H1 (cell line): ENCODE results near the gene IL19. TPM values are rescaled to one million over a fixed set of nuclear protein-coding genes. Genes with fewer than 3 reads are reported as not detected.

Source experiments
- CTCF ChIA-PET: fragments of 300-600 bp; sonication (Branson Sonifier 250); formaldehyde crosslinking; loops from one replicate; lab custom pipeline; 2021; ENCODE audit not compliant: partially characterized antibody; lab: Charles Lee
- POLR2A ChIA-PET: fragments of 300-600 bp; sonication (Branson Sonifier 250); formaldehyde crosslinking; loops from one replicate; lab custom pipeline; 2021; ENCODE audit warnings: inconsistent platforms; ENCODE audit not compliant: partially characterized antibody; lab: Charles Lee
- DNase-seq, 2 experiments: peaks; one replicate each; pipeline versions ENCODE4 v3.0.0 to v3.0.0-alpha.2; 2010 to 2022; ENCODE audit warnings: low spot score in 2 of 2, low read depth in 1 of 2, mixed read lengths in 1 of 2
- FAIRE-seq: peaks from 2 replicates; lab custom pipeline; 2011; peaks lifted over from hg19 to GRCh38; lab: Jason Lieb, UNC
- H2AFZ ChIP-seq: 2 replicates; pipeline ENCODE4 v1.8.1; 2012; ENCODE audit warnings: low read length, inconsistent platforms
- H2AK5ac ChIP-seq: 2 replicates; pipeline ENCODE4 v1.6.1; 2013; ENCODE audit warnings: low read depth, low read length
- H2BK120ac ChIP-seq: replicated peaks from 2 replicates; pipeline ENCODE3; 2013; ENCODE audit warnings: low read depth, low read length, inconsistent platforms
- H2BK12ac ChIP-seq: 2 replicates; pipeline ENCODE4 v1.6.1; 2013; ENCODE audit warnings: low read depth, low read length
- H2BK15ac ChIP-seq: 2 replicates; pipeline ENCODE4 v1.6.1; 2013; ENCODE audit warnings: low read length
- H2BK20ac ChIP-seq: 2 replicates; pipeline ENCODE4 v1.6.1; 2013; ENCODE audit warnings: low read length
- H2BK5ac ChIP-seq: 2 replicates; pipeline ENCODE4 v1.6.1; 2013; ENCODE audit warnings: low read depth, low read length
- H3K14ac ChIP-seq: 2 replicates; pipeline ENCODE4 v1.6.1; 2013; ENCODE audit warnings: inconsistent platforms; ENCODE audit not compliant: insufficient read length
- H3K18ac ChIP-seq: 2 replicates; pipeline ENCODE4 v1.6.1; 2013; ENCODE audit warnings: low read length; ENCODE audit errors: extremely low read depth
- H3K23ac ChIP-seq: 2 replicates; pipeline ENCODE4 v1.6.1; 2013; ENCODE audit warnings: inconsistent platforms; ENCODE audit not compliant: insufficient read length
- H3K23me2 ChIP-seq: 2 replicates; pipeline ENCODE4 v1.6.1; 2013; ENCODE audit warnings: low read depth, low read length
- H3K27ac ChIP-seq: 2 replicates; pipeline ENCODE4 v1.6.1; 2011; ENCODE audit warnings: low read depth, low read length, inconsistent platforms
- H3K27me3 ChIP-seq, 4 experiments: replicated peaks in 1 of 4; 1 replicate in 1 of 4; 2 replicates in 3 of 4; pipeline versions ENCODE4 v1.6.1 to v1.8.1; 2011 to 2013; ENCODE audit warnings: low read length in 3 of 4, mild to moderate bottlenecking in 3 of 4, inconsistent platforms in 2 of 4, mixed read lengths in 2 of 4, moderate library complexity in 1 of 4; ENCODE audit not compliant: control insufficient read depth in 3 of 4, insufficient read depth in 3 of 4; ENCODE audit errors: extremely low read depth in 1 of 4
- H3K36me3 ChIP-seq, 4 experiments: 2 replicates each; pipeline versions ENCODE4 v1.6.1 to v1.8.1; 2011 to 2013; ENCODE audit warnings: mild to moderate bottlenecking in 4 of 4, low read length in 3 of 4, moderate library complexity in 2 of 4, control low read depth in 1 of 4, inconsistent platforms in 1 of 4; ENCODE audit not compliant: insufficient read depth in 4 of 4, control insufficient read depth in 2 of 4
- H3K4ac ChIP-seq: replicated peaks from 2 replicates; pipeline ENCODE3; 2013; ENCODE audit warnings: low read length, low read depth, mixed read lengths, inconsistent platforms; ENCODE audit not compliant: insufficient read length
- H3K4me1 ChIP-seq, 4 experiments: replicated peaks in 1 of 4; 1 replicate in 1 of 4; 2 replicates in 3 of 4; pipeline versions ENCODE4 v1.6.1 to v1.8.1; 2011 to 2013; ENCODE audit warnings: low read length in 3 of 4, inconsistent platforms in 2 of 4, mixed read lengths in 1 of 4; ENCODE audit not compliant: insufficient read depth in 4 of 4, control insufficient read depth in 3 of 4
- H3K4me2 ChIP-seq, 2 experiments: 2 replicates each; pipeline versions ENCODE4 v1.6.1 to v1.8.1; 2011 to 2013; ENCODE audit warnings: low read depth in 2 of 2, low read length in 2 of 2, control low read depth in 1 of 2, inconsistent platforms in 1 of 2, mild to moderate bottlenecking in 1 of 2; ENCODE audit not compliant: insufficient read depth in 1 of 2
- H3K4me3 ChIP-seq, 4 experiments: fragments of 200-600, 300-600 bp in 1 of 4; sonication (generic), shearing (Covaris generic), sonication (Bioruptor Twin) in 1 of 4; 2 replicates each; pipeline versions ENCODE4 v1.5.1 to v1.8.1; 2011 to 2016; ENCODE audit warnings: low read length in 4 of 4, low read depth in 3 of 4, control low read depth in 2 of 4, inconsistent platforms in 2 of 4, mild to moderate bottlenecking in 2 of 4, mixed read lengths in 1 of 4, moderate library complexity in 1 of 4; ENCODE audit not compliant: insufficient read depth in 2 of 4; ENCODE audit errors: extremely low read depth in 1 of 4
- H3K56ac ChIP-seq: replicated peaks from 2 replicates; pipeline ENCODE3; 2013; ENCODE audit warnings: low read depth, mild to moderate bottlenecking, mixed read lengths, low read length, inconsistent platforms; ENCODE audit not compliant: insufficient read length
- H3K79me1 ChIP-seq: 2 replicates; pipeline ENCODE4 v1.6.1; 2013; ENCODE audit warnings: low read depth, low read length, control low read depth
- H3K79me2 ChIP-seq, 2 experiments: 2 replicates each; pipeline versions ENCODE4 v1.6.1 to v1.8.1; 2012 to 2013; ENCODE audit warnings: low read length in 2 of 2, mild to moderate bottlenecking in 2 of 2, inconsistent platforms in 1 of 2; ENCODE audit not compliant: insufficient read depth in 2 of 2, control insufficient read depth in 1 of 2
- H3K9ac ChIP-seq, 4 experiments: replicated peaks in 1 of 4; 1 replicate in 1 of 4; 2 replicates in 3 of 4; pipeline versions ENCODE4 v1.6.1 to v1.8.1; 2011 to 2013; ENCODE audit warnings: low read depth in 3 of 4, low read length in 3 of 4, control low read depth in 2 of 4, mild to moderate bottlenecking in 2 of 4, moderate library complexity in 2 of 4, inconsistent platforms in 1 of 4; ENCODE audit errors: extremely low read depth in 1 of 4
- H3K9me3 ChIP-seq, 2 experiments: 2 replicates each; pipeline versions ENCODE4 v1.6.1 to v1.8.1; 2012 to 2013; ENCODE audit warnings: mild to moderate bottlenecking in 2 of 2, moderate library complexity in 2 of 2, control low read depth in 1 of 2, inconsistent platforms in 1 of 2, low read depth in 1 of 2, low read length in 1 of 2, mixed read lengths in 1 of 2; ENCODE audit not compliant: insufficient read depth in 2 of 2
- H4K20me1 ChIP-seq, 2 experiments: replicated peaks in 1 of 2; 2 replicates each; pipeline versions ENCODE3 to v1.8.1; 2011 to 2013; ENCODE audit warnings: inconsistent platforms in 2 of 2, low read length in 2 of 2, mild to moderate bottlenecking in 1 of 2; ENCODE audit not compliant: insufficient read depth in 2 of 2, control insufficient read depth in 1 of 2
- H4K5ac ChIP-seq: 2 replicates; pipeline ENCODE4 v1.6.1; 2013; ENCODE audit warnings: low read length, low read depth, mixed read lengths, inconsistent platforms; ENCODE audit not compliant: insufficient read length
- H4K8ac ChIP-seq: 2 replicates; pipeline ENCODE4 v1.8.0; 2013; ENCODE audit warnings: mild to moderate bottlenecking, moderate library complexity, low read length, inconsistent platforms; ENCODE audit not compliant: insufficient read depth; ENCODE audit errors: extremely low read depth
- H4K91ac ChIP-seq: replicated peaks from 2 replicates; pipeline ENCODE3; 2013; ENCODE audit warnings: low read length, mixed read lengths, inconsistent platforms; ENCODE audit not compliant: insufficient read length
- BRCA1 ChIP-seq: IDR thresholded peaks from 2 replicates; pipeline ENCODE4 v1.6.1; 2012; ENCODE audit warnings: low read depth, low read length, improper control_type of control experiment
- CBX8 ChIP-seq: fragments of 300-800, 300-1000 bp; sonication (generic); IDR thresholded peaks from 2 replicates; pipeline ENCODE4 v1.7.1; 2016; ENCODE audit warnings: low read depth, low read length, borderline replicate concordance
- CTCF ChIP-seq, 3 experiments: IDR thresholded peaks; 1 replicate in 2 of 3; 2 replicates in 1 of 3; pipeline versions ENCODE4 v1.5.1 to v1.6.1; 2011; ENCODE audit warnings: low read length in 3 of 3, mild to moderate bottlenecking in 3 of 3, inconsistent platforms in 2 of 3, low read depth in 1 of 3, moderate library complexity in 1 of 3; ENCODE audit not compliant: insufficient read depth in 1 of 3; ENCODE audit errors: control extremely low read depth in 1 of 3
- EP300 ChIP-seq, 2 experiments: IDR thresholded peaks; 1 replicate in 1 of 2; 2 replicates in 1 of 2; pipeline ENCODE4 v1.6.1; 2011 to 2012; ENCODE audit warnings: low read depth in 2 of 2, low read length in 2 of 2, mild to moderate bottlenecking in 2 of 2, borderline replicate concordance in 1 of 2, inconsistent platforms in 1 of 2, moderate library complexity in 1 of 2
- HDAC2 ChIP-seq, 2 experiments: fragments of 300-600 bp in 1 of 2; sonication (generic) in 1 of 2; IDR thresholded peaks; 2 replicates each; pipeline ENCODE4 v1.6.1; 2011 to 2012; ENCODE audit warnings: low read depth in 2 of 2, low read length in 2 of 2, mild to moderate bottlenecking in 2 of 2, moderate library complexity in 2 of 2, borderline replicate concordance in 1 of 2, inconsistent platforms in 1 of 2
- SP1 ChIP-seq: IDR thresholded peaks from 2 replicates; pipeline ENCODE4 v1.6.1; 2011; ENCODE audit warnings: low read depth, low read length
- TBP ChIP-seq: IDR thresholded peaks from 2 replicates; pipeline ENCODE4 v1.6.1; 2011; ENCODE audit warnings: low read depth, low read length, improper control_type of control experiment
- TEAD4 ChIP-seq: IDR thresholded peaks from 2 replicates; pipeline ENCODE4 v1.6.1; 2012; ENCODE audit warnings: low read depth, low read length, inconsistent platforms, mixed read lengths
- WGBS, 2 experiments: shearing (Covaris generic) in 1 of 2; methylation state at CpG; one replicate each; pipeline versions ENCODE4 v1.1.6 to v1.1.7; 2013 to 2015; ENCODE audit warnings: low lambda C conversion rate in 2 of 2, mixed read lengths in 2 of 2, inconsistent platforms in 1 of 2, low coverage in 1 of 2, missing lambda C conversion rate in 1 of 2; ENCODE audit not compliant: insufficient replicate concordance in 2 of 2, insufficient coverage in 1 of 2, insufficient read length in 1 of 2; ENCODE audit errors: extremely low coverage in 1 of 2, missing lambda C conversion rate in 1 of 2; 5-methylcytosine and 5-hydroxymethylcytosine counted together
- polyA plus RNA-seq, 7 experiments: library from polyadenylated mRNA; depleted of rRNA in 3 of 7; stranded (reverse) in 5 of 7; unstranded in 2 of 7; fragments of >200 nt in 5 of 7; fragments of 200-250 nt in 2 of 7; gene quantifications; 1 replicate in 5 of 7; 2 replicates in 1 of 7; 4 replicates in 1 of 7; pipeline versions ENCODE4 v1.2.1 to v1.2.3, GENCODE V29; 2011 to 2013; ENCODE audit warnings: missing spikeins in 2 of 7, mixed read lengths in 2 of 7
- total RNA-seq: library from RNA; stranded (reverse); fragmentation: NEBNext Ultra II Directional; extraction: Animal tissue kit (Norgen Biotek cat#: 25700); gene quantifications from 2 replicates; pipeline ENCODE4 v1.2.1, GENCODE V29; 2021
- TF ChIP-seq, protein P1 (sequence below): IDR thresholded peaks from 2 replicates; pipeline ENCODE4 v1.6.1; 2011; ENCODE audit warnings: low read length, improper control_type of control experiment
- TF ChIP-seq, protein P2 (sequence below): IDR thresholded peaks from 2 replicates; pipeline ENCODE4 v1.6.1; 2012; ENCODE audit warnings: inconsistent platforms

Gene IL19
- total and polyA plus RNA-seq, 2 of the 8 experiments (the other 6 are each of a cell fraction or from before 2014, with no cell fraction given): not detected

DNA sequence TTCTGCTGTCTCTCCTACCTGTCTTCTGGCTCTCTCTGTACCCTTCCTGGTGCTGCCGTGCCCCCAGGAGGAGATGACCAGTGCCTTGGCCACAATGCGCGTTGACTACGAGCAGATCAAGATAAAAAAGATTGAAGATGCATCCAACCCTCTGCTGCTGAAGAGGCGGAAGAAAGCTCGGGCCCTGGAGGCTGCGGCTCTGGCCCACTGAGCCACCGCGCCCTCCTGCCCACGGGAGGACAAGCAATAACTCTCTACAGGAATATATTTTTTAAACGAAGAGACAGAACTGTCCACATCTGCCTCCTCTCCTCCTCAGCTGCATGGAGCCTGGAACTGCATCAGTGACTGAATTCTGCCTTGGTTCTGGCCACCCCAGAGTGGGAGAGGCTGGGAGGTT lies 38.1 kb upstream of the IL19 start:
- H3K4ac ChIP-seq: no peak overlapping the region
- no peak overlapping the region for H3K4me2 ChIP-seq
- H2AFZ ChIP-seq: no peak overlapping the region
- WGBS, 2 experiments: 94% methylated on average over 9 of the region's 11 CpGs; no CpG with 5 or more reads in 1 of the 2 experiments
- DNase-seq (no peak), FAIRE-seq (no peak)
- H3K79me1 ChIP-seq: no peaks in the 10 kb centered on the region; the same call in 1 of the 2 replicates
- no peak overlapping the region for H3K56ac ChIP-seq
- no peak overlapping the region for H3K18ac ChIP-seq
- peaks cover 2 to 5% of the 10 kb centered on the region in 2 experiments for H4K20me1 ChIP-seq
- no peak overlapping the region for H3K27ac ChIP-seq
- no peaks in the 10 kb centered on the region for H3K4me1 ChIP-seq
- H4K5ac ChIP-seq: no peak overlapping the region
- H2BK5ac ChIP-seq: no peak overlapping the region
- H3K4me3 ChIP-seq: no peak overlapping the region
- no peak overlapping the region for H4K8ac ChIP-seq
- H3K36me3 ChIP-seq: peaks cover 3 to 20% (median 4%) of the 10 kb centered on the region in 4 experiments; a peak in 4 of 8 replicates
- H4K91ac ChIP-seq: no peak overlapping the region
- H2BK120ac ChIP-seq: no peak overlapping the region
- H3K27me3 ChIP-seq: no peaks in the 10 kb centered on the region
- H3K9me3 ChIP-seq: no peaks in the 10 kb centered on the region
- H3K14ac ChIP-seq: no peak overlapping the region
- no peak overlapping the region for H3K9ac ChIP-seq
- ChIA-PET POLR2A (no interaction called here), CTCF (interaction anchor here (0.9 to 8.0 kb wide), 11 partner anchors 8 to 249 kb away, joined by 3 to 81 read pairs (median 5); no protein-coding TSS in a partner anchor)
- H2BK15ac ChIP-seq: no peak overlapping the region
- H3K23me2 ChIP-seq: no peaks in the 10 kb centered on the region
- no peak overlapping the region for H3K23ac ChIP-seq
- no peaks in the 10 kb centered on the region for H3K79me2 ChIP-seq
- no peak overlapping the region for H2BK12ac ChIP-seq
- H2BK20ac ChIP-seq: no peak overlapping the region
- no peak overlapping the region for H2AK5ac ChIP-seq
- TF ChIP-seq EP300 (IDR thresholded peaks at IDR 0.05; ENCODE audit: borderline replicate concordance in 1 of 2, low read depth in 2 of 2, low read length in 2 of 2) (no peak), SP1 (no peak), BRCA1 (no peak), CTCF (IDR thresholded peaks at IDR 0.05; ENCODE audit: control extremely low read depth in 1 of 3, insufficient read depth in 1 of 3, low read depth in 1 of 3, low read length in 3 of 3) (no peak), HDAC2 (IDR thresholded peaks at IDR 0.05; ENCODE audit: borderline replicate concordance in 1 of 2, low read depth in 2 of 2, low read length in 2 of 2) (no peak), CBX8 (no peak), TBP (no peak), TEAD4 (no peak)
- TF ChIP-seq, protein P1, sequence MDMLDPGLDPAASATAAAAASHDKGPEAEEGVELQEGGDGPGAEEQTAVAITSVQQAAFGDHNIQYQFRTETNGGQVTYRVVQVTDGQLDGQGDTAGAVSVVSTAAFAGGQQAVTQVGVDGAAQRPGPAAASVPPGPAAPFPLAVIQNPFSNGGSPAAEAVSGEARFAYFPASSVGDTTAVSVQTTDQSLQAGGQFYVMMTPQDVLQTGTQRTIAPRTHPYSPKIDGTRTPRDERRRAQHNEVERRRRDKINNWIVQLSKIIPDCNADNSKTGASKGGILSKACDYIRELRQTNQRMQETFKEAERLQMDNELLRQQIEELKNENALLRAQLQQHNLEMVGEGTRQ: no peak
- TF ChIP-seq, protein P2, sequence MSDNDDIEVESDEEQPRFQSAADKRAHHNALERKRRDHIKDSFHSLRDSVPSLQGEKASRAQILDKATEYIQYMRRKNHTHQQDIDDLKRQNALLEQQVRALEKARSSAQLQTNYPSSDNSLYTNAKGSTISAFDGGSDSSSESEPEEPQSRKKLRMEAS: no peak
